DMS53 (cell line): ENCODE measurements around the gene ZNF649.

Experiments used
- DNase-seq: peaks from one replicate; lab custom pipeline; 2025; lab: John Stamatoyannopoulos, UW

Gene ZNF649

GRCh38 chr19:51887522-51888498 lies 17.0 kb downstream of the ZNF649 start, which contains the start of gene ZNF577:
Gene ZNF577, minus strand, starts transcription at chr19:51887951. Its CDS starts 7,569 bp downstream, at chr19:51880382.
- DNase-seq = no peak

DNA sequence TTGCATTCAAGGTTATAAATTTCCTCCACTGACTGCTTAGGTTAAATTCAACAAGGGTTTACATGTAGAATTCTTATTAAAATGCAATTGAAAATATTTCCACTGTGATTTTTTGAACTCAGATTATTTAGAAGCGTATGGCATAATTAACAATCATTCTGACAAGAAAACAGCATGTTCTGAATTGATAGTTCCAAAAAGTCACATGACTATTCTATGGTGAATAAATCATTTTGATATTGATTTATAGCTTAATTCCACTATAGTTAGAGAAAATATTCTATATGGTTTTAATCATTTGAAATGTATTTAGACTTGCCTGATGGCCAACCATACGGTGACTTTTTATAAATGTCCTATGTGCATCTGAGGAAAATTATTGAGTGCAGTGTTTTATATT lies 20.1 kb downstream of the ZNF649 start:
- DNase-seq = no peak

DNA sequence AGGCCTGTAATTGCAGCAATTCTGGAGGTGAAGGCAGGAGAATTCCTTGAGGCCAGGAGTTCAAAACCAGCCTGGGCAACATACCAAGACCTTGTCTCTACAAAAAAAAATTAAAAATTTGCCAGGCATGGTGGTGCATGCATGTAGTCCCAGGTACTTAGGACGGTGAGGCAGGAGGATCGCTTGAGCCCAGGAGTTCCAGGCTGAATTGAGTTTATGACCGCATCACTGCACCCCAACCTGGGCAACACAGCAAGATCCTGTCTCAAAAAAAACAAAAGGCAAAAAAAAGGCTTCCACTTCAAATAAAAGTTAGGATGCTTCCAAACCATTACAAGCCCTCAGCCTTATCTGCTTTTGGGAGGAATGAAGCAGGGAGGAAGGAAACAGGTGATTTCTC lies 22.3 kb downstream of the ZNF649 start:
- DNase-seq = no peak

DNA sequence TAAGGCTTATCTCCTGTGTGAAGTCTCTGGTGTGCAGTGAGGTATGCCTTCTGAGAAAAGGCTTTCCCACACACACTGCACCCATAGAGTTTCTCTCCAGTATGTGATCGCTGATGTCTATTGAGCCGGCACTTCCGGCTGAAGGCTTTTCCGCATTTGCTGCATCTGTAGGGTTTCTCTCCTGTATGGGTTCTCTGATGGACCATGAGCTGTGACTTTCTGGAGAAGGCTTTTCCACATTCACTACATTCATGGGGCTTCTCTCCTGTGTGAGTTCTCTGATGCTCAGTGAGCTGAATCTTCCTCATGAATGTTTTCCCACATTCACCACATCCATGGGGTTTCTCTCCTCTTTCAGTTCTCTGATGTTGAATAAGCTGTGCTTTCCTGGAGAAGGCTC lies 31.7 kb downstream of the ZNF649 start:
- no peak for DNase-seq

DNA sequence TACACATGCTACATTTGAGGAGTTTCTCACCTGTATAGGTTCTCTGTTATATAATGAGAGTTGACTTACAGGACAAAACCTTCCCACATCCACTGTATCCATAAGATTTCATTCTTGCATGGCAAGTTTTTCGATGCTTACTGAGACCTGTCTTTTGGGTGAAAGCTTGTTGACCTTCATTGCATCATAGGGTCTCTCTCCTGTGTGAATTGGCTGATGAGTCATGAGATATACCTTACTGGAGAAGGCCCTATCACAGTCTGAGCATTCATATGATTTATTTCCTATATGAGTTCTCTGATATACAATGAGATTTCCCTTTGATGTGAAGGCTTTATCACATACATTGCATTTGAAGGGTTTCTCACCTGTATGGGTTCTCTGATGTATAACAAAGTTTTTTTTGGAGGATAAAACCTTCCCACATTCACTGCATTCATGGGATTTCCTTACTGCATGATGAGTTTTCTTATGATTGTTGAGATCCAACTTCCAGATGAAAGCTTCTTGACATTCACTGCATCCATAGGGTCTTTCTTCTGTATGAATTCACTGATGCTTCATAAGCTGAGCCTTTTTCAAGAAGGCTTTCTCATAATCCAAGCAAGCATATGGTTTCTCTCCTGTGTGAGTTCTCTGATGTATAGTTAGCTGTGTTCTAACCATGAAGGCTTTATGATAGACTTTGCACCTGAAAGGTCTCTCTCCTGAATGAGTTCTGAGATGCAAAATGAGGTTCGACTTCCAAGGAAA lies 42.8 kb downstream of the ZNF649 start:
- DNase-seq = no peak
